ENCODE measurements around the gene DCAF11.
A peak's percentile ranks its signal among the peaks of the same experiment; 100 is the strongest.
"Not testable (repeated sequence)": the region's sequence is repeated elsewhere in the genome, so short reads cannot be mapped to it uniquely, and the experiment has no call there.

DCAF11 gene

GRCh38 chr14:24098229-24098926 is 16.2 kb upstream of the DCAF11 start:
- DNase-seq, result no peak

GRCh38 chr14:24098927-24099813 is 15.4 kb upstream of the DCAF11 start:
- DNase-seq, result no peak

DNA sequence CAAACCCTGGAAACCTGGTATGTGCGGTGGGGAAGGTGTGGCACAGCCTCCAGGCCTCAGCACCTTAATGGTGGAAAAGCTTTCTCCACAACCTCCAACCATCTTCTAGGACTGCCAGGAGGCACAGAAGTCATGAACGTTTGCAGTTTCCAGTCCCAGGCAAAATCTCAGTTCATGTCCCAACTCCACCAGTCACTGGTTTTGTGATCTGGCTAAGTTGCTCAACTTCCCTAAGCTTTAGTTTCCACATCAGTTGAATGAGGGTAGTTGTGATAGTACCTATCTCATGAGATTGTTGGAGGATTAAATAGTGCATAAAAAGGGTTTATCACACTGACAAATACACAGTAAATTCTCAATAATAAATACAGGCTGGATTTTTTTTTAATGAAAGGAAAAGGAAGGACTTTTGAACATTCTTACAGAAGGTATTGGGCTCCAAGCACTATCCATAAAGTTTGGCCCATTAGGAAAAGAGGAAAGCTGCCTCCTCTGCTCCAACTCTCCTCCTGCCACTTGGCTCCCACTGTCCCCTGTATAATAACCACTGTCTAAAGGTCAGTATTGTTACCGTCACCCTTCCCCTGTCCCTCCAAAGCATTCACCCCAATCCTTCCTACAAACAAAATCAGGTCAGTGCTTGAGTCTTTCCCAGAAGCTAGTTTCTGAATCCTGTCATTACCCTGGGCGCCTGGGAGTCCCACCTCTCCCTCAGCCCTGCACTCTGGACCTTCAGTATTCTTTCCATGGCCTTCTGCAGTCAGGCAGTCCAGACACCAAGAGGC is 14.2 kb upstream of the DCAF11 start:
- DNase-seq, result no peak

DNA sequence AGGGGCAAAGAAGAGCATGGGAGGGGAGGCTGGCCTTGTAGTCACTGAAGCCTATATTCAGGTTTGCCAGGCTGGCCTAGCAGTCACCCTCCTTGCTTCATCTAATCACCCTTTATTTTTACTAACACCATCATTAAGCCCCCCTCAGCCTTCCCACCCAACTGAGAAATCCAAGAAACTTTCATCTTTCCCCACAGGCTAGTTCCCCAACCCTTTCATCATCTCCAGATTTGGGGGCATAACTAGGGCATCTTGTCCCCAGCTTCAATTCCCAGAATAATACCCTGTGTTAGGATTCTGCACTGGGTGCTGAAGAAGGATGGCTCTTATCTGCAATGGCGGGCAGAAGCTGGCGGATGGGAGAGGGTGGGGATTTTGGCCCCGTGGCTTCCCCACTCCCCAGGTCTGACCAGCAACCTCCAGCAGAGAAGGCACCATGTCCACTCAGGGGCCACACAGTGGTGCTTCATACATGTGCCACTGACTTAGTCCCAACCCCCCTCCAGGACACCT is 13.5 kb upstream of the DCAF11 start:
- DNase-seq, result no peak

DNA sequence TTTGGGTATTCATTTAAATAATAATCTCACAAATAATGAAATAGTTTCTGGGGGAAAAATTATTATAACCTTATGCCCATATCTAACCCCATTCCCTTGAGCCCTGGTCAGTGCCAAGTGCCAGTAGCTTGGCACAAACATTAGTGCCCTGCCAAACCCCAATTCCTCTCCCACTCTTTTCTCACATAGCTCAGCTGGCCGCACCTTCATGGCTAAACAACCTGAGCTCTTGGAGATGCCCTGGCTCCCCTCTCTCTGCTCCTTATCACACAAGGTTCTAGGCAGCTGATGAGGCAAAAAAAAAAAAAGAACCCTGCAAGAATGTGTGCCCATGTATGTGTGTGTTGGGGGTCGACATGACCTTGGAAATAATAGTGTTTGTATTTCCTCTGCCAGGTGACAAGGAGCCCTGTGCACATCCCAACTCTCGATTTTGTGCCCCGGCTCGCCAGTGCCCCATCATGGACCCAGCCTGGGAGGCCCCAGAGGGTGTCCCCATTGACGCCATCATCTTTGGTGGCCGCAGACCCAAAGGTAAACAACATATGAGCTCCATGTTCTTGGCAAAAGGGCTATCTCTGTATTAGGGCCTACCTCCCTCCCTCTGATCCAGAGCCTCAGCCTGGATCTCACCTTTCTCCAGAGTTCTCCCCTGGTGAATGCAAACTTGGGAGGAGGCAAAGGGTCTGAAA is 12.1 kb upstream of the DCAF11 start:
- no peak for DNase-seq

GRCh38 chr14:24103451-24103850 is 11.1 kb upstream of the DCAF11 start:
- DNase-seq, result no peak

- DNase-seq, result not testable (repeated sequence)
Observed at GRCh38 chr14:24105609-24106239, 8.9 kb upstream of the DCAF11 start.

GRCh38 chr14:24106672-24107271 is 7.8 kb upstream of the DCAF11 start:
- no peak for DNase-seq

DNA sequence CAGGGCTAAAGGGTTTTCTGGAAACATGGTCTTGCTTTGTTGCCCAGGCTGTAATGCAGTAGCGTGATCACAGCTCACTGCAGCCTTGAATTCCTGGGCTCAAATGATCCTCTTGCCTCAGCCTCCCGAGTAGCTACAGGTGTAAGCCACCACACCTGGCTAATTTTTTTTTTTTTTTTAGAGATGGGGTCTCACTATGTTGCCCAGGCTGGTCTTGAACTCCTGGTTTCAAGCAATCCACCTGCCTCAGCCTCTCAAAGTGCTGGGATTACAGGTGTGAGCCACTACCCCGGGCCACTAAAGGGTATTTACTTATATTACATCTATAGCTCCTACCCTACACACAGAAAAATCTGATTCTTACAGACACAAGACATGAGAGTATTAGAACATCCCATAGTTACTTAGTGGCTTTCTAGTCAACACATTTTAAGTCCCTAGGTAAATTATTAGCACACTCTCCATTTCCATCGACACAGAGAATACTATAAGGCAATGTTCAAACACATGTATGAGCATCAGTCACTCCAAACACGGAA is 6.2 kb upstream of the DCAF11 start:
- no peak for DNase-seq

GRCh38 chr14:24110060-24110459 is 4.5 kb upstream of the DCAF11 start:
- DNase-seq, result no peak

GRCh38 chr14:24110523-24110922 is 4.1 kb upstream of the DCAF11 start:
- DNase-seq, result no peak

- peak; percentile 15 for DNase-seq
Observed at GRCh38 chr14:24113379-24113800, 1.2 kb upstream of the DCAF11 start.

GRCh38 chr14:24113801-24114531 is 611 bp upstream of the DCAF11 start:
- peak; percentile 88 for DNase-seq

- DNase-seq, result no peak
Observed at GRCh38 chr14:24115422-24116127, 998 bp downstream of the DCAF11 start.

GRCh38 chr14:24116128-24116814 is 1.7 kb downstream of the DCAF11 start:
- DNase-seq, result no peak

GRCh38 chr14:24117179-24117578 is 2.6 kb downstream of the DCAF11 start:
- no peak for DNase-seq

GRCh38 chr14:24119691-24120090 is 5.1 kb downstream of the DCAF11 start:
- no peak for DNase-seq

GRCh38 chr14:24121210-24121609 is 6.6 kb downstream of the DCAF11 start:
- no peak for DNase-seq

GRCh38 chr14:24122416-24122815 is 7.8 kb downstream of the DCAF11 start:
- no peak for DNase-seq
